GM21717 (cell line): ENCODE results near the gene PPP2R5D.
"Not testable (repeated sequence)": the region's sequence is repeated elsewhere in the genome, so short reads cannot be mapped to it uniquely, and the experiment has no call there.

Experiments used
- ATAC-seq: cut with Tn5 transposase; IDR thresholded peaks from one replicate; pipeline ENCODE4 v1.9.1; 2021; ENCODE audit warnings: mild to moderate bottlenecking, moderate library complexity; ENCODE audit not compliant: unreplicated experiment

Gene PPP2R5D

GRCh38 chr6:42984001-42984923, at the start of gene PPP2R5D:
Gene PPP2R5D (plus strand): TSS chr6:42984570. CDS start chr6:42984678, 108 bp downstream.
- peak; percentile 89 for ATAC-seq

- no peak for ATAC-seq
Observed at GRCh38 chr6:42935322-42935721, 49.0 kb upstream of the PPP2R5D start.

- no peak for ATAC-seq
Observed at GRCh38 chr6:42936398-42936797, 48.0 kb upstream of the PPP2R5D start.

- no peak for ATAC-seq
Observed at GRCh38 chr6:42937548-42938427, 46.6 kb upstream of the PPP2R5D start.

- ATAC-seq = no peak
Observed at GRCh38 chr6:42938428-42938796, 46.0 kb upstream of the PPP2R5D start.

- no peak for ATAC-seq
Observed at GRCh38 chr6:42938987-42939809, 45.2 kb upstream of the PPP2R5D start.

- no peak for ATAC-seq
Observed at GRCh38 chr6:42939810-42940167, 44.6 kb upstream of the PPP2R5D start.

GRCh38 chr6:42940493-42941045, 43.8 kb upstream of the PPP2R5D start:
- ATAC-seq = no peak

GRCh38 chr6:42941356-42941755, 43.0 kb upstream of the PPP2R5D start:
- ATAC-seq = not testable (repeated sequence)

- ATAC-seq = no peak
Observed at GRCh38 chr6:42942444-42942843, 41.9 kb upstream of the PPP2R5D start.

GRCh38 chr6:42947950-42948349, 36.4 kb upstream of the PPP2R5D start:
- ATAC-seq = no peak

GRCh38 chr6:42952389-42952788, 32.0 kb upstream of the PPP2R5D start:
- no peak for ATAC-seq

- not testable (repeated sequence) for ATAC-seq
Observed at GRCh38 chr6:42954405-42954804, 30.0 kb upstream of the PPP2R5D start.

GRCh38 chr6:42958125-42958524, 26.2 kb upstream of the PPP2R5D start:
- ATAC-seq = no peak

- no peak for ATAC-seq
Observed at GRCh38 chr6:42959917-42960242, 24.5 kb upstream of the PPP2R5D start.

GRCh38 chr6:42960243-42961019, 23.9 kb upstream of the PPP2R5D start, which contains the start of gene GNMT:
Gene GNMT (plus strand): TSS chr6:42960754. CDS start chr6:42960768, 14 bp downstream.
- ATAC-seq = no peak

- ATAC-seq = no peak
Observed at GRCh38 chr6:42961020-42961470, 23.3 kb upstream of the PPP2R5D start.

GRCh38 chr6:42962096-42962495, 22.3 kb upstream of the PPP2R5D start:
- no peak for ATAC-seq

GRCh38 chr6:42962502-42963178, 21.7 kb upstream of the PPP2R5D start:
- no peak for ATAC-seq
